HL-60 (cell line): ENCODE measurements around the gene DACT3.

ENCODE experiments used
- GABPA ChIP-seq: IDR thresholded peaks from 2 replicates; pipeline ENCODE4 v1.6.1; 2012; ENCODE audit warnings: low read depth
- POLR2AphosphoS5 ChIP-seq: IDR thresholded peaks from 2 replicates; pipeline ENCODE4 v1.6.1; 2012; ENCODE audit warnings: low read depth
- SPI1 ChIP-seq: IDR thresholded peaks from 2 replicates; pipeline ENCODE4 v1.6.1; 2012; ENCODE audit warnings: low read depth, mild to moderate bottlenecking, borderline replicate concordance
- TF ChIP-seq, protein P1 (sequence below): IDR thresholded peaks from one replicate; pipeline ENCODE4 v1.5.1; 2011; ENCODE audit warnings: low read length, control low read depth, inconsistent platforms; ENCODE audit not compliant: insufficient read depth
- TF ChIP-seq, protein P2 (sequence below): IDR thresholded peaks from 2 replicates; pipeline ENCODE4 v1.6.1; 2012; ENCODE audit warnings: low read depth; ENCODE audit not compliant: insufficient replicate concordance

DNA sequence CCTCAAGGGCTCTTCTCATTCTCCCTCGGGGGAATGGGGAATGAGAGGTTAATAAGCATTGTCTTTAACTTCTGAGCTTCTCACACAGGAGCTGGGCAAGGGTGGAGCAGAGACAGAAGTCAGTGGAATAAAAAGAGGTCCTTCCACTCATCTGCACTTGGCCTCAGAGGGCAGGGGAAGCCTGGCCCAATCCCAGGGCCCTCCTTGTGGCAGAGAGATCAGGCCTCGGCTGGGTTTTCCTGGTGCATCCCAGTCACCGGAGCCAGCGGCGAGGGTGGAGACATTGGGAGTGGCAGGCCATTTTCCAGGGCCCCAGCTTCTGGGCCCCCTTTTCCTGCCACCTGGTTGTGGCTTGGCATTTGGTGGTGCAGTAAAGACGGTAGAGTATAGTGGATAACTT, 49.2 kb downstream of the DACT3 start:
- TF ChIP-seq, protein P1, sequence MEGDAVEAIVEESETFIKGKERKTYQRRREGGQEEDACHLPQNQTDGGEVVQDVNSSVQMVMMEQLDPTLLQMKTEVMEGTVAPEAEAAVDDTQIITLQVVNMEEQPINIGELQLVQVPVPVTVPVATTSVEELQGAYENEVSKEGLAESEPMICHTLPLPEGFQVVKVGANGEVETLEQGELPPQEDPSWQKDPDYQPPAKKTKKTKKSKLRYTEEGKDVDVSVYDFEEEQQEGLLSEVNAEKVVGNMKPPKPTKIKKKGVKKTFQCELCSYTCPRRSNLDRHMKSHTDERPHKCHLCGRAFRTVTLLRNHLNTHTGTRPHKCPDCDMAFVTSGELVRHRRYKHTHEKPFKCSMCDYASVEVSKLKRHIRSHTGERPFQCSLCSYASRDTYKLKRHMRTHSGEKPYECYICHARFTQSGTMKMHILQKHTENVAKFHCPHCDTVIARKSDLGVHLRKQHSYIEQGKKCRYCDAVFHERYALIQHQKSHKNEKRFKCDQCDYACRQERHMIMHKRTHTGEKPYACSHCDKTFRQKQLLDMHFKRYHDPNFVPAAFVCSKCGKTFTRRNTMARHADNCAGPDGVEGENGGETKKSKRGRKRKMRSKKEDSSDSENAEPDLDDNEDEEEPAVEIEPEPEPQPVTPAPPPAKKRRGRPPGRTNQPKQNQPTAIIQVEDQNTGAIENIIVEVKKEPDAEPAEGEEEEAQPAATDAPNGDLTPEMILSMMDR: no peak
- TF ChIP-seq POLR2AphosphoS5: no peak
- TF ChIP-seq, protein P2, sequence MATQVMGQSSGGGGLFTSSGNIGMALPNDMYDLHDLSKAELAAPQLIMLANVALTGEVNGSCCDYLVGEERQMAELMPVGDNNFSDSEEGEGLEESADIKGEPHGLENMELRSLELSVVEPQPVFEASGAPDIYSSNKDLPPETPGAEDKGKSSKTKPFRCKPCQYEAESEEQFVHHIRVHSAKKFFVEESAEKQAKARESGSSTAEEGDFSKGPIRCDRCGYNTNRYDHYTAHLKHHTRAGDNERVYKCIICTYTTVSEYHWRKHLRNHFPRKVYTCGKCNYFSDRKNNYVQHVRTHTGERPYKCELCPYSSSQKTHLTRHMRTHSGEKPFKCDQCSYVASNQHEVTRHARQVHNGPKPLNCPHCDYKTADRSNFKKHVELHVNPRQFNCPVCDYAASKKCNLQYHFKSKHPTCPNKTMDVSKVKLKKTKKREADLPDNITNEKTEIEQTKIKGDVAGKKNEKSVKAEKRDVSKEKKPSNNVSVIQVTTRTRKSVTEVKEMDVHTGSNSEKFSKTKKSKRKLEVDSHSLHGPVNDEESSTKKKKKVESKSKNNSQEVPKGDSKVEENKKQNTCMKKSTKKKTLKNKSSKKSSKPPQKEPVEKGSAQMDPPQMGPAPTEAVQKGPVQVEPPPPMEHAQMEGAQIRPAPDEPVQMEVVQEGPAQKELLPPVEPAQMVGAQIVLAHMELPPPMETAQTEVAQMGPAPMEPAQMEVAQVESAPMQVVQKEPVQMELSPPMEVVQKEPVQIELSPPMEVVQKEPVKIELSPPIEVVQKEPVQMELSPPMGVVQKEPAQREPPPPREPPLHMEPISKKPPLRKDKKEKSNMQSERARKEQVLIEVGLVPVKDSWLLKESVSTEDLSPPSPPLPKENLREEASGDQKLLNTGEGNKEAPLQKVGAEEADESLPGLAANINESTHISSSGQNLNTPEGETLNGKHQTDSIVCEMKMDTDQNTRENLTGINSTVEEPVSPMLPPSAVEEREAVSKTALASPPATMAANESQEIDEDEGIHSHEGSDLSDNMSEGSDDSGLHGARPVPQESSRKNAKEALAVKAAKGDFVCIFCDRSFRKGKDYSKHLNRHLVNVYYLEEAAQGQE: no peak
- TF ChIP-seq GABPA: no peak
- TF ChIP-seq SPI1: no peak
